NCI-H2029 treated with DMSO at 0.1 percent for 48 hours (cell line): ENCODE data around the gene RANBP9.

Experiments
- DNase-seq: peaks from one replicate; lab custom pipeline; 2025; lab: John Stamatoyannopoulos, UW

The RANBP9 gene

GRCh38 chr6:13711733-13712598 lies at the start of gene RANBP9:
RANBP9 (minus strand) TSS chr6:13711835; CDS start chr6:13711505, 330 bp downstream.
- peak; percentile 81 for DNase-seq

- no peak for DNase-seq
Measured at GRCh38 chr6:13760307-13761304, 49.0 kb upstream of the RANBP9 start.

- DNase-seq = no peak
Measured at GRCh38 chr6:13759025-13759424, 47.4 kb upstream of the RANBP9 start.

GRCh38 chr6:13754644-13755043 lies 43.0 kb upstream of the RANBP9 start:
- DNase-seq = no peak

GRCh38 chr6:13743736-13744127 lies 32.1 kb upstream of the RANBP9 start:
- no peak for DNase-seq

GRCh38 chr6:13742961-13743735 lies 31.5 kb upstream of the RANBP9 start:
- DNase-seq = no peak

- no peak for DNase-seq
Measured at GRCh38 chr6:13741365-13741764, 29.7 kb upstream of the RANBP9 start.

- no peak for DNase-seq
Measured at GRCh38 chr6:13735031-13735430, 23.4 kb upstream of the RANBP9 start.

GRCh38 chr6:13733178-13733887 lies 21.7 kb upstream of the RANBP9 start:
- DNase-seq = peak; percentile 91

- no peak for DNase-seq
Measured at GRCh38 chr6:13730704-13731103, 19.1 kb upstream of the RANBP9 start.

GRCh38 chr6:13729891-13730290 lies 18.3 kb upstream of the RANBP9 start:
- no peak for DNase-seq

- no peak for DNase-seq
Measured at GRCh38 chr6:13725570-13725969, 13.9 kb upstream of the RANBP9 start.

GRCh38 chr6:13725052-13725451 lies 13.4 kb upstream of the RANBP9 start:
- no peak for DNase-seq

- DNase-seq = no peak
Measured at GRCh38 chr6:13724182-13724581, 12.5 kb upstream of the RANBP9 start.

- no peak for DNase-seq
Measured at GRCh38 chr6:13722880-13723279, 11.2 kb upstream of the RANBP9 start.

- no peak for DNase-seq
Measured at GRCh38 chr6:13718123-13718458, 6.5 kb upstream of the RANBP9 start.

GRCh38 chr6:13716955-13717295 lies 5.3 kb upstream of the RANBP9 start:
- DNase-seq = no peak

GRCh38 chr6:13716225-13716954 lies 4.8 kb upstream of the RANBP9 start:
- DNase-seq = no peak

- no peak for DNase-seq
Measured at GRCh38 chr6:13715444-13715883, 3.8 kb upstream of the RANBP9 start.

- DNase-seq = no peak
Measured at GRCh38 chr6:13712599-13712898, 914 bp upstream of the RANBP9 start.

- no peak for DNase-seq
Measured at GRCh38 chr6:13711324-13711732, 307 bp downstream of the RANBP9 start.
